ENCODE measurements around the gene TULP4.
"Not testable (repeated sequence)": the region's sequence is repeated elsewhere in the genome, so short reads cannot be mapped to it uniquely, and the experiment has no call there.

DNA sequence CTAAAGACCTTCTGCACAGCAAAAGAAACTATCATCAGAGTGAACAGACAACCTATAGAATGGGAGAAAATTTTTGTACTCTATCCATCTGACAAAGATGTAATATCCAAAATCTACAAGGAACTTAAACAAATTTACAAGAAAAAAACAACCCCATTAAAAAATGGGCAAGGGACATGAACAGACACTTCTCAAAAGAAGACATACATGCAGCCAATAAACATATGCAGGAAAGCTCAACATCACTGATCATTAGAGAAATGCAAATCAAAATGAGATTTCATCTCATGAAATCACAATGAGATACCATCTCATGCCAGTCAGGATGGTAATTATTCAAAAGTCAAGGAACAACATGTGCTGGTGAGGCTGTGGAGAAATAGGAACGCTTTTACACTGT, 215.6 kb downstream of the TULP4 start:
- TF ChIP-seq, protein P1, sequence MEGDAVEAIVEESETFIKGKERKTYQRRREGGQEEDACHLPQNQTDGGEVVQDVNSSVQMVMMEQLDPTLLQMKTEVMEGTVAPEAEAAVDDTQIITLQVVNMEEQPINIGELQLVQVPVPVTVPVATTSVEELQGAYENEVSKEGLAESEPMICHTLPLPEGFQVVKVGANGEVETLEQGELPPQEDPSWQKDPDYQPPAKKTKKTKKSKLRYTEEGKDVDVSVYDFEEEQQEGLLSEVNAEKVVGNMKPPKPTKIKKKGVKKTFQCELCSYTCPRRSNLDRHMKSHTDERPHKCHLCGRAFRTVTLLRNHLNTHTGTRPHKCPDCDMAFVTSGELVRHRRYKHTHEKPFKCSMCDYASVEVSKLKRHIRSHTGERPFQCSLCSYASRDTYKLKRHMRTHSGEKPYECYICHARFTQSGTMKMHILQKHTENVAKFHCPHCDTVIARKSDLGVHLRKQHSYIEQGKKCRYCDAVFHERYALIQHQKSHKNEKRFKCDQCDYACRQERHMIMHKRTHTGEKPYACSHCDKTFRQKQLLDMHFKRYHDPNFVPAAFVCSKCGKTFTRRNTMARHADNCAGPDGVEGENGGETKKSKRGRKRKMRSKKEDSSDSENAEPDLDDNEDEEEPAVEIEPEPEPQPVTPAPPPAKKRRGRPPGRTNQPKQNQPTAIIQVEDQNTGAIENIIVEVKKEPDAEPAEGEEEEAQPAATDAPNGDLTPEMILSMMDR (optimal IDR thresholded peaks at IDR 0.05 in 1 of 3, IDR thresholded peaks at IDR 0.05 in 1 of 3, conservative IDR thresholded peaks at IDR 0.05 in 1 of 3; ENCODE audit: extremely low read depth in 1 of 3, insufficient read depth in 2 of 3, low read length in 3 of 3) = not testable (repeated sequence)
- TF ChIP-seq EZH2 (IDR thresholded peaks at IDR 0.05; ENCODE audit: low read length) = not testable (repeated sequence)

All from keratinocyte (primary cell).